ENCODE data around the gene RSPO3. TPM values are rescaled to one million over a fixed set of nuclear protein-coding genes. Genes with fewer than 3 reads are reported as not detected.

The RSPO3 gene
- total RNA-seq = 5.8 and 6.1 TPM in 2 replicates

GRCh38 chr6:127118298-127119101, at the start of gene RSPO3:
Gene RSPO3 (plus strand): TSS chr6:127118671. CDS start chr6:127119193, 522 bp downstream.

Other genes with a start within 250 kb of the RSPO3 start
- gene RNF146, start 148.2 kb downstream of the RSPO3 start, total RNA-seq = 42.6 and 48.3 TPM in 2 replicates
- 45.1 and 57.6 TPM in 2 replicates for gene ECHDC1, start 224.9 kb downstream of the RSPO3 start, total RNA-seq

Measured in epithelial cell of umbilical artery (primary cell).